ENCODE measurements around the gene NEURL1.
"Not testable (repeated sequence)": the region's sequence is repeated elsewhere in the genome, so short reads cannot be mapped to it uniquely, and the experiment has no call there.

Gene NEURL1

GRCh38 chr10:103592186-103593021, 98.9 kb downstream of the NEURL1 start:
- peak; percentile 39 for DNase-seq

DNA sequence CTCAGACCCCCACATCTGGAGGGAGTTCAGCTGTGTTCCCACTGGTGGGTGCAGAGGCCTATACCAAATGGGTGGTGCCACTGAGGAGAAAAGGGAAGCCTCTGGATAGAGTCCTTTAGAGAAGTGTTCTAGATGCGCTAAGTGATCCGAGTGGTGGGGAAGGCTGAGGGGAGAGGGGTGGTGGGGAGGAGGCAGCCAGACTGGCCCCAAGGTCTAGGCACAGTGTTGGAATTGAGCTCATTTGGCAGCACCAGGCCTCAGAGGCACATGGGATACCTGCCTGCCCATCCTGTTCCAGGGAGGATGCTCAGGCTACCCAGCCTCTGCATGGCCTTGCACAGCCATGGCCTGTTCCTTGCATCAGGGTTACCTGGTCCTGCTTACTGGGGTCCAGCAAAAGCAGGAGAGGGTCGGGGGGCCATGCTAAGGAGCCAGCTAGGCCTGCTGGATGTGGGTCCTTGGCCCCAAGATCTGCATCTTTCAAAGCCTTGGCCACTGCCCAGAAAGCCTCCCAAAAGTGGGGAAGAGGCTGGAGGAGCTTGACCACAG, 99.6 kb downstream of the NEURL1 start:
- DNase-seq, result no peak

DNA sequence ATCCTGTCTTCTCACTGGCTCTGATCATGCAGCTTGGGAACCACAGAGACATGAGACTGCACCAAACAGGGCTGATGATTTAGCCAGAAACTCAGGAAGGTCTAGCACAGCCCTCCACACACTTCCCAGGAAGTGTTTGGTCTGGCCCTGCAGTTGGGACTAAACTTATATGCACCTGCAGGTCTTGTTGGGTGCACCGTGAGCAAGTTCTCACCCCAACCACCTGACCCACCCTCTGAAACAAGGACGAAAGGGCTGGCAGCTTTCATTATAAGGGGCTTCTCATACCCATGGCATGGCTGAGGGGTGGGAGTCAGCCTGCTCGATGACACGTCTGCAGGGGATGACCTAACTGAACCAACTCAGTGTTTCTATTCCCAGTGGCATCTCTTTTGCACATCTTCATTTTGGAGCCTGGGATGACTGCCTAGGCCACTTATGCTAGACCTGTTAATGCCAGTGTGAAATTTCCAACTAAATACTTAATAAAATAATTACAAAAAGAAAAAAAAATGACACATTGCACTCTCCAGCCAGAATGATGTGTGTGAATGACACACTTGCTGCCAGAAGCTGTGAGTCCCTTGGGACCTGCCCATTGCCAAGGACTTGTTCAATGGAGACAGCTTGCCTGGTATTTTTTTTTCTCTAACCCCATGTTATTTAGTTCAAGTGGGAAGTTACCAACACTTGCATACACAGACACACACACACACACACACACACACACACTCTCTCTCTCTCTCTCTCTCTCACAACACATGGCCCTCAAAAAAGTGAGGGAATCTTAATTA, 102.6 kb downstream of the NEURL1 start:
- DNase-seq, result no peak

GRCh38 chr10:103597003-103597402, 103.5 kb downstream of the NEURL1 start:
- no peak for DNase-seq

DNA sequence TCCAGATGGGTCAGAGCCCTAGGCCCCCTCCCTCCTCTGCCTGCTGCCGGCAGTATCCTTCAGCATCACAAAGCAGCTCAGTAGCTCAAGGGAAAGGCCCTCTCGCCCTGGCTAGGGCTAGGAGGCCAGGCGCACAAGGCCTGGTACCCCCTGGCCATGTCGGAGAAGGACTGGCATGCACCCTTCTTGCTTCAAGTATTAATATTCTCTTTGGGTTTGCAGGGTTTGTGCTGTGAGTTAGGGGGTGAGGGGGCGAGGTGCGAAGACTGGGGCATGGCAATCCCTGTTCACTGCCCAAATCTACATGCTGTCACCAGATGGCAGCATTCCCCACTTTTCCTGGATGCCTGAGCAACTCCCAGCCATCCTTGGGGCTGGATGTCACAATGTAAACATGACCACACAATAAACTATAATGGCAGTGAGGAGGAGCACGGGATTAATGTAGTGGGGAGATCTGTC, 105.2 kb downstream of the NEURL1 start:
- peak; percentile 8 for DNase-seq

GRCh38 chr10:103599211-103599610, 105.7 kb downstream of the NEURL1 start:
- DNase-seq, result no peak

GRCh38 chr10:103599907-103600306, 106.4 kb downstream of the NEURL1 start:
- no peak for DNase-seq

GRCh38 chr10:103600325-103600724, 106.8 kb downstream of the NEURL1 start:
- no peak for DNase-seq

GRCh38 chr10:103600956-103601569, 107.6 kb downstream of the NEURL1 start:
- DNase-seq, result no peak

GRCh38 chr10:103602028-103602851, 108.7 kb downstream of the NEURL1 start:
- DNase-seq, result no peak

GRCh38 chr10:103602852-103603155, 109.3 kb downstream of the NEURL1 start:
- no peak for DNase-seq

- DNase-seq, result no peak
Observed at GRCh38 chr10:103603382-103603781, 109.9 kb downstream of the NEURL1 start.

- peak; percentile 34 for DNase-seq
Observed at GRCh38 chr10:103605359-103606096, 112.0 kb downstream of the NEURL1 start.

- not testable (repeated sequence) for DNase-seq
Observed at GRCh38 chr10:103606097-103606438, 112.6 kb downstream of the NEURL1 start.

DNA sequence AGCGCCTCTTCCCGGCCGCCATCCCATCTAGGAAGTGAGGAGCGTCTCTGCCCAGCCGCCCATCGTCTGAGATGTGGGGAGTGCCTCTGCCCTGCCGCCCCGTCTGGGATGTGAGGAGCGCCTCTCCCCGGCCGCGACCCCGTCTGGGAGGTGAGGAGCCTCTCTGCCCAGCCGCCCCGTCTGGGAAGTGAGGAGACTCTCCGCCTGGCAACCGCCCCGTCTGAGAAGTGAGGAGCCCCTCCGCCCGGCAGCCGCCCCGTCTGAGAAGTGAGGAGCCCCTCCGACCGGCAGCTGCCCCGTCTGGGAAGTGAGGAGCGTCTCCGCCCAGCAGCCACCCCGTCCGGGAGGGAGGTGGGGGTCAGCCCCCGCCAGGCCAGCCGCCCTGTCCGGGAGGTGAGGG, 113.5 kb downstream of the NEURL1 start:
- not testable (repeated sequence) for DNase-seq

DNA sequence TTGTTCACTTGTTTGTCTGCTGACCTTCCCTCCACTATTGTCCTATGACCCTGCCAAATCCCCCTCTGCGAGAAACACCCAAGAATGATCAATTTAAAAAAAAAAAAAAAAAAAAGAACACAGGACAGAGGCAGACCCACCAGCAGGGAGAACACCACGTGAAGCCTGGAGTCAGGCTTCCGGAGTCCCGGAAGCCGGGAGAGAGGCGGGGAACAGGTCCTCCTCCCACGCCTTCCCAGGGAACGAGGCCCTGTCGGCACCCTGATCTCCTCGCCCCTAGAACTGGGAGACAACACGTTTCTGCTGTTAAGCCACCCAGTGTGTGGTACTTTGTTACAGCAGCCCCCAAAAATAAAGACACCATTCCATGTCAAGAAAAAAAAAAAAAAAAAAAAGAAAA, 114.6 kb downstream of the NEURL1 start:
- not testable (repeated sequence) for DNase-seq

DNA sequence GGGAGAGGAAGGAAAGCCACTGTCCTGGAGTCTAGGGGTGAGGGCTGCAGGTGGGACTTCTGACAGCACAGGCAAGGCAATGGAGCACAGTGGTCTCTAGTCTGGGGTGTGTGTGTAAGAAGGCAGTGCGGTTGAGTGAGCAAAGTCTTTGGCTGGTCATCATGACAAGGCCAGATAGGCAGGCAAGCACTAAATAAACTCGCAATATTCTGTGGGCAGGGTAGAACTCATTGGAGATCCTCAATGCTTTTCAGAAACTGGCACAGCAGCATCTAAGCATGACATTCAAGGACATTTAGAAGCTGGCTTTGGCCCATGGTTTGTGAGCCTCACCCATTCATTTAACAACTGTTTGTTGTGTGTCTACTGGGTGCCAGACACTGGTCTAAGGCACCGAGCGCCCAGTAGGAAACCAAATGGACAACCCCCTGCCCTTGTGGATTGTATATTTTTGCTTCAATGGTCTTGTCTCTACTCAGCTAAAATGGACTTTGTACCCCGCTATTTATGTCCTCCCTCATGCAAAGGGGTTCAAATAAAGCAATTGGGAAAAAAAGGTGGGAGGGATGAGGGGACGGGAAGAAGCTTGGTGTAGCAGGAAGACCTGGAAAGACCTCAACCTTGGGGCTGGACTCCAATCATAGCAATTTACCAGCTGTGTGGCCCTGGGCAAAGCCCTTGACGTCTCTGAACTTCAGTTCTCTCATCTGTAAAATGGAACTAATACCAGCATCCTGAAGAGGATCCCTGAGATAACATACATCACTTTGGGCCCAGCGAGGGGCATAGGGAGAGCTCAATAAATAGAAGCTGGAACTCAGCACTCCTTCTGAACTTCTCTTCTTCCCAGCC, 116.0 kb downstream of the NEURL1 start:
- DNase-seq, result no peak

GRCh38 chr10:103610083-103610472, 116.6 kb downstream of the NEURL1 start:
- DNase-seq, result no peak

DNA sequence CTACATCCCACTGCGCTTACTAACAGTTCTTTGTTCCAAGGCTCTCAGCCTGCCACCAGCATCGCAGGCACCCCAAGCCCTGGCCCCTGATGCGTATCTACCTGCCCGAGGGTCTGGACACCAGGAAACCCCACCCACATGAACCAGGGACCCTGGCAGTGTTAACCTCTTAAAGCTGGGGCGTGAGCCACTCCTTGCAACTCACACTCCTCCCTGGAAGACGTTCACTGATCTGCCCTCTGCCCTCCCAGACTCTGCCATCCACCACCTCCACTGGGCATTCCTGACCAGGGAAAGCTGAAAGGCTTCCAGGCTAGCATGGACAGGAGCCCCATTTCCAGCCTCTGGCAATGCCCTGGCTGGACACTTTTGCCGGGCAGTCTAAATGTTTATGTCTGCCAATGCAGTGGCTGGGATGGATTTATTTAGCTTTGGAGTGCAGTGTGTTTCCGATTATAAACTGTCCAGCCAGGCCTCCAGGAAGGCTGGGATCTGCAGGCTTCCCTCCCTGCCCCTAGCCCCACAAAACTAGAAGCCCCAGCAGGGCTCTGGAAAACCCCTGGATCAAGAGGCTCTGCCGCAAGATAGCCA, 117.5 kb downstream of the NEURL1 start:
- no peak for DNase-seq
